Neuron (in vitro differentiated cells): ENCODE data around the gene REV3L.

Source experiments
- H2AFZ ChIP-seq: one replicate; pipeline ENCODE4 v1.6.1; 2013; ENCODE audit warnings: low read depth, mild to moderate bottlenecking, inconsistent platforms, low read length, moderate library complexity
- H3K27me3 ChIP-seq: one replicate; pipeline ENCODE4 v1.6.1; 2013; ENCODE audit warnings: low read length; ENCODE audit not compliant: insufficient read depth
- H3K36me3 ChIP-seq: one replicate; pipeline ENCODE4 v1.6.1; 2013; ENCODE audit warnings: low read length; ENCODE audit not compliant: insufficient read depth
- H3K4me1 ChIP-seq: one replicate; pipeline ENCODE4 v1.6.1; 2013; ENCODE audit warnings: low read length; ENCODE audit not compliant: insufficient read depth
- H3K4me3 ChIP-seq: 2 replicates; pipeline ENCODE4 v1.5.1; 2013; ENCODE audit warnings: mild to moderate bottlenecking, low read length, moderate library complexity
- H3K9me3 ChIP-seq: one replicate; pipeline ENCODE4 v1.6.1; 2013; ENCODE audit warnings: low read length

The REV3L gene

DNA sequence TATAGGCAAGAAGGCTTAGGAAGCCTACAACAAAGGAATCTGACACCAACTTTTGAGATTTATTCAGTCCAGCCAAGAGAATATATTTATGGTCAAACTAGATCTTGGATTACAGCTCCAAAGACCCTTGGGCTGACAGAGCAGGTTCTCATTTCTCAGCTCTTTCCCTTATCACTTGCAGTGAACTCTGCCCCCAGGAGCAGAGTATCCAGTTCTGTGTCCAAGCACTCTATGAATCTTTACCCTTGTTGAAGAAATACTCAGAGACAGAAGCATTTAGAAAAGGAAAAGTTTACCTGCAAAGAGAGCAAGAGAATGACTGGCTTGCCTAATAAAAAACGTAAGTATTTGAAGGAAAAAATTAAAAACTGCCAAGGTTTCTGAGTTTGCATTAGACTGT, 205.2 kb downstream of the REV3L start:
- Histone ChIP-seq H3K36me3 (peaks cover 67% of the 10 kb centered on the region), H3K4me3 (no peak overlapping the region), H2AFZ (no peak overlapping the region), H3K9me3 (peaks cover 33% of the 10 kb centered on the region), H3K27me3 (no peaks in the 10 kb centered on the region), H3K4me1 (no peaks in the 10 kb centered on the region)

DNA sequence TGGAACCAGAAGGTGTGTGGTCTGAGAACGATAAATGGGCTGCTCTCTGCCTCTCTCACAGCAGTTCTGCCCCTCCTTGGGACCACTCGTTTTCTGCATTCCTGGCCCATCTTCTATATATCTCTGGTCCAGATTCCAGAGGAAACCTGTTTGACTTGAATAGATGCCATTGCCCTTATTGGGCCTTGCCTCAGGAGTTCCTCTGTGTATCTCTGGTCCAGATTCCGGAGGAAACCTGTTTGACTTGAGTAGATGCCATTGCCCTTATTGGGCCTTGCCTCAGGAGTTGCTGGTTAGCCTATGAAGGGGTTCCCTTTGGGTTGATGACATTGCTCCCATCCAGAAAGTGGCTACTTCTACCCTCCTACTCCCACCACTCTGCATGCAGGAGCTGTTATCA, 206.3 kb downstream of the REV3L start:
- H3K27me3 ChIP-seq: no peaks in the 10 kb centered on the region
- peaks cover 64% of the 10 kb centered on the region for H3K36me3 ChIP-seq
- peaks cover 33% of the 10 kb centered on the region for H3K9me3 ChIP-seq

DNA sequence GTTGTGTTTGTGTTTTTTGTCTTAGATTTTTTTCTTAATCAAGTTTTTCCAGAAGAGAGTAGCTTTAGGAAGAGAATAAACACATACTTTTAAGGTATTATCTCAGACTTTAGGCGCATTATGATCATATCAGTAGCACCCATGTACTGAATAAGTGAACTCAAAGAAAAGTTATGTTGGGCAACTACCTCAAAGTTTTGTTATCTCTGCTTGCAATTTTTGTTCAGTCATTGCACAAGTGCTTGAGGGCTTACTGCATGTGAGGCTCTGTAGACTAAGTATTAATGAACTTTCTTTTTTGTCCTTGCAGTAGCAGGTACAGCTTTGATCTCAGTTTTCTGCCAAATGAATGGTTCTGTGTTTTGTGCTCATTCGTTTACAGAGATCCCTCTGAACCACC, 206.7 kb downstream of the REV3L start:
- Histone ChIP-seq H3K27me3 (no peaks in the 10 kb centered on the region), H3K9me3 (peaks cover 33% of the 10 kb centered on the region), H2AFZ (no peak overlapping the region), H3K36me3 (peaks cover 64% of the 10 kb centered on the region), H3K4me3 (no peak overlapping the region), H3K4me1 (no peaks in the 10 kb centered on the region)

More for the DNA sequence above, 206.3 kb downstream of the REV3L start:
- Histone ChIP-seq H3K4me3 (no peak overlapping the region), H2AFZ (no peak overlapping the region), H3K4me1 (no peaks in the 10 kb centered on the region)

DNA sequence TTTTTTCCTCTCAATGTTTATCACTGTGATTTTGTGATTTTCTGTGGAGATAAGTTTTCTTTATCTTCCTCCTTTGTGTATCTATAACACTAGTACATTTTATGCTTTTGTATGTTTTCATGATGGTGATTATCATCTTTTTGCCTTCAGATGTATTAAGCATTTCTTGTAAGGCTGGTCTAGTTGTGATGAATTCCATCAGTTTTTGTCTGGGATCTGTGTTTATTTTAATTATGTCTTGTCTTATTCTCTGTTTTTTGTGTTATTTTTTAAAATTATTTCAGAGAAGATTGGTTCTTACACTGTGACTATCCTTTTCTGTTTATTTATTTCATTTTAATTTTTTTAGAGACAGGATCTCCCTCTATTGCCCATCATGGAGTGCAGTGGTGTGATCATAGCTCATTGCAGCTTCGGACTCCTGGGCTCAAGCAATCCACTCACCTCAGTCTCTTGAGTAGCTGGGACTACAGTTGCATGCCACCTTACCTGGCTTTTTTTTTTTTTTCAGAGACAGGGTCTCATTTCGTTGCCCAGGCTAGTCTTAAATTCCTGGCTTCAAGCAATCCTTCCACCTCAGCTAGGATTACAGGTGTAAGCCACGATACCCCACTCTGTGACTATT, 208.3 kb downstream of the REV3L start:
- Histone ChIP-seq H2AFZ (no peak overlapping the region), H3K9me3 (peaks cover 32% of the 10 kb centered on the region), H3K36me3 (peaks cover 60% of the 10 kb centered on the region), H3K4me1 (no peaks in the 10 kb centered on the region), H3K4me3 (no peak overlapping the region), H3K27me3 (no peaks in the 10 kb centered on the region)

DNA sequence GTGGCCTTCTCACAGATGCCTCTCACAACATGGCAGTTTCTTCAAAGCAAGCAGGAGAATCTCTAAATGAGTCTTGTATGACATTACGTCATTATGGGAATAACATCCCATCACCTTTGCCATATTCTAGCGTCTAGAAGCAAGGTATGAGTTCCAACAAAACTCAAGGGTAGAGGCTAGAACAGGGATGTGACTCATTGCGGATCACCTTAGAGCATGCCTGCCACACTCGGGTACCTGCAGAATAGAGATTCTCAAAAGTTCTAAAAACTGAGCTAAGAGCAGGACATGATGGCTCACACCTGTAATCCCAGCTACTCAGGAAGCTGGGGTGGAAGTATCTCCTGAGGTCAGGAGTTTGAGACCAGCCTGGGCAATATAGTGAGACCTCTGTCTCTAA, 212.9 kb downstream of the REV3L start:
- H3K36me3 ChIP-seq: peaks cover 48% of the 10 kb centered on the region
- H2AFZ ChIP-seq: no peak overlapping the region
- H3K4me1 ChIP-seq: no peaks in the 10 kb centered on the region
- H3K4me3 ChIP-seq: no peak overlapping the region
- H3K9me3 ChIP-seq: peaks cover 13% of the 10 kb centered on the region
- H3K27me3 ChIP-seq: no peaks in the 10 kb centered on the region

DNA sequence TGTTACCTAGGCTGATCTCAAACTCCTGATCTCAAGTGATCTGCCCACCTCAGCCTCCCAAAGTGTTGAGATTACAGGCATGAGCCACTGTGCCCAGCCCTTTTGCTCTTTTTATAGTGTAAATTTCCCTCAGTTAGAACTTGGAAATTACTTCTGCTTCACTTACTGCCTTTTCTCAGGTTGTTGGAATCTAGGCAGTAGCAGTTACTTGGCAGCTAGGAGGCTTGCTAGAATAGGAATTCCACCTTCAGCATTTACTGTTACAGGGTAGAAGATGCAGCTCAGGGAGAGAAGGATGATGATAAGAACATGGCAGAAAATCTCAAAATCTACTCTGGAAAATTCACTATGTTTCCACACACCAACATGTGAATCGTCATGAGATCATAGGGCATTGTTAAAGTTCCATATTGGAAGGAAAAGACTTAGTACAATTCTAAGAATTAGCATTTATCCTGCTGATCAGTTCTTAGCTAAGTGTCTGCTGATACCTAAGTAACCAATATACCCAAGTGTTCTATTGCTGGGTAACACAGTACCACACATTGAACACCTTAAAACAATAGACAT, 213.5 kb downstream of the REV3L start:
- no peak overlapping the region for H3K4me3 ChIP-seq
- H3K9me3 ChIP-seq: peaks cover 9% of the 10 kb centered on the region
- peaks cover 45% of the 10 kb centered on the region for H3K36me3 ChIP-seq
- H3K4me1 ChIP-seq: no peaks in the 10 kb centered on the region
- H3K27me3 ChIP-seq: no peaks in the 10 kb centered on the region
- no peak overlapping the region for H2AFZ ChIP-seq

DNA sequence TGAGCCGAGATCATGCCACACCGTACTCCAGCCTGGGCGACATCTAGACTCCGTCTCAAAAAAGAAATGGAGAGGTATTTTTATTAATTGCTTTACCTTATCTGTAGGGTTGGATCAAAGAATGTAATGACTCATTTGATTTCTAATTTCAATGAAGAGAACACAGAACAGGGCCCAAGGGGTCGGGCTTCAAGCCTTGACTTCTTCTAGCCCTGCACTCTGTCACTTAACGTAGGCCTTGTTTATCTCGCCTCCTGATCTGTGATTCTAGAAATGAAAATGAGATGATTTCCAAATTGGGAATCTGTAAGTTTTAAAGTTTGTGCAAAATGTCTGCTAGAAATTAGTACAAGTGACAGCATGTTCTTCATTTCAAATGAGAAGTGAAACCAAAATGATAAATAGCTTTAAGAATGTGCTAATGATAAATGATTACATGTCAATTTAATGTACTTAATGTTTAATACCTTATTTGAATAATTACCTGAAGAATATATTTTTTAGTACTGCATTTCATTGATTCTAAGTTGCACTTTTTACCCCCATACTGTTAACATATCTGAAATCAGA, 215.2 kb downstream of the REV3L start:
- Histone ChIP-seq H3K4me3 (no peak overlapping the region), H3K27me3 (no peaks in the 10 kb centered on the region), H3K9me3 (no peaks in the 10 kb centered on the region), H2AFZ (no peak overlapping the region), H3K36me3 (peaks cover 41% of the 10 kb centered on the region), H3K4me1 (no peaks in the 10 kb centered on the region)

DNA sequence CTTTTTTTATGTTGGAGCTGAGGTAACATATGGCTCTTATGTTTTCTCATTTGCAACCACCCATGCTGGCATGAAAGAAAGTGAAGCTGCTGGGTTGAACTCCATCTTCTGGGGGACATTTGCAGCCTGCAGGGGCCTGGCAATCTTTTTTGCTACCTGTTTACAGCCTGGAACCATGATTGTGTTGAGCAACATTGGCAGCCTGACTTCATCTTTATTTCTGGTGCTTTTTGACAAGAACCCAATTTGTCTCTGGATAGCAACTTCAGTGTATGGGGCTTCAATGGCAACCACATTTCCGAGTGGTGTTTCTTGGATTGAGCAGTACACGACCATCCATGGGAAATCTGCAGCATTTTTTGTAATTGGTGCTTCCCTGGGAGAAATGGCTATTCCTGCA, 216.7 kb downstream of the REV3L start:
- Histone ChIP-seq H2AFZ (no peak overlapping the region), H3K36me3 (peaks cover 43% of the 10 kb centered on the region), H3K9me3 (no peaks in the 10 kb centered on the region), H3K27me3 (no peaks in the 10 kb centered on the region), H3K4me1 (no peaks in the 10 kb centered on the region), H3K4me3 (no peak overlapping the region)

DNA sequence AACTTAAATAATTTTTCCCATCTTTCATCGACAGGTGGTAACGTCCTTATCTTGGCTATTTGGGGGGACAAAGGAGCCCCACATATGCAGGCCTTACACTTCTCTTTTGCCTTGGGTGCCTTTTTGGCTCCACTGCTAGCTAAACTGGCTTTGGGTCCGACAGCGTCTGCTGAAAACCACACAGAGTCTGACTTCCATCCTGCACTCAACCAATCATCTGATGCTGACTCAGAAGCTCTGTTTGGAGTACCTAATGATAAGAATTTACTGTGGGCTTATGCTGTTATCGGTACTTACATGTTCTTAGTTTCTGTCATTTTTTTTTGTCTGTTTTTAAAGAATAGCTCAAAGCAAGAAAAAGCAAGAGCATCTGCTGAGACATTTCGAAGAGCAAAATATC, 217.2 kb downstream of the REV3L start:
- H3K4me3 ChIP-seq: no peak overlapping the region
- H3K36me3 ChIP-seq: peaks cover 43% of the 10 kb centered on the region
- no peaks in the 10 kb centered on the region for H3K9me3 ChIP-seq
- no peaks in the 10 kb centered on the region for H3K27me3 ChIP-seq
- H2AFZ ChIP-seq: no peak overlapping the region
- no peaks in the 10 kb centered on the region for H3K4me1 ChIP-seq

DNA sequence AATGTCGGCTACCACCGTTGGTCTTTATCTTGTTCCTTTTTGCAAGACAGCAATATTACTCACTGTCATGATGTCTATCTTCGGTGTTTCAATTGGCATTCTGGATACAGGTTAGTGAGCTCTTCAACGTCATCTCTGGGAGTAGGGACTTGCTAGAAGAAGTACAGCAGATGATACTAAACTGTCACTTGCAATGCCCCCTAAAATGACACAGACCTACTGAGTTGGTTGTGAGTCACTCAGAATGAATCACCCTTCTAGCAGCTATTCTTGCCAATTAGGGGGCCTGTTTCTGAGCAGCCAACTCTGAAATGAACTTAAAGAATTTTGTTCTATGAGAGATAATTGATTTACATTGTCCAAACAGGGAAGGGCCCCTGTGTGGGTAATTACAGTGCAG, 219.2 kb downstream of the REV3L start:
- H3K27me3 ChIP-seq: no peaks in the 10 kb centered on the region

DNA sequence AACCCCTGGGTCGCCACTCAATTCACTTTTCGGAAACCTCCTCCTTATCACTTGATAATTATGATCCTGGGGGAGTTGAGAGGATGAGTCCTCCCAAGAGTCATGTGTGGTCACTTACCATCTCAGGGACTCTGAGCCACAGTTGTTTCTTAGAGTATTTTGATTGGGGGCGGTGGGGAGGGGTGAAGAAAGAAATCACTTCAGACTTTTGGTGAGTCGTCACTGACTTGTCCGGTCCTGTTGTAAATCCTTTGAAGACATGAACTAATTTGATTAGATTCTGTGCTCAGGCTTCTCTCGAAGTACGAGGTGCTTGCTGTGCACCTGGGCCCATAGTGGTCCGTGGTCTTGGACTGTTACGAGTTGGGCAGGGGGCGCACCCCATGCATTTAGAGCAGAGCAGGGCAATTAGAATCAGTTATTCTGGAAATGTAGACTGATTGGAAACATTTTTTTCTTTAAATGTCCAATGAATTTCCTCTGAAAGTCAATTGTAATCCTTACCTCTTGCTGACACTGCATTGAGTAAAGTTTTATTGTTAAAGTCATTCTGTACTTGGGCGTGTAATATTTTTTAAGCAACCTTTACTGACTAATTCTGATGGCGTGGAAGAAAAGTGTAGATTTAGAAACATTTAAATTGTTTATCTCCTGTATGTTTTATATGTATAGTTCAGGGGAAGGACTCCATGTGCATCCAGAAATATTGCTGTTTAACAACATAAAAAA, 222.3 kb downstream of the REV3L start:
- no peaks in the 10 kb centered on the region for H3K27me3 ChIP-seq
- H3K9me3 ChIP-seq: no peaks in the 10 kb centered on the region
- peaks cover 8% of the 10 kb centered on the region for H3K4me1 ChIP-seq
- H3K4me3 ChIP-seq: no peak overlapping the region
- H3K36me3 ChIP-seq: peaks cover 14% of the 10 kb centered on the region
- no peak overlapping the region for H2AFZ ChIP-seq

More for the DNA sequence above, 219.2 kb downstream of the REV3L start:
- Histone ChIP-seq H3K4me1 (peaks cover 8% of the 10 kb centered on the region), H3K4me3 (no peak overlapping the region), H3K36me3 (peaks cover 34% of the 10 kb centered on the region), H2AFZ (no peak overlapping the region), H3K9me3 (no peaks in the 10 kb centered on the region)

DNA sequence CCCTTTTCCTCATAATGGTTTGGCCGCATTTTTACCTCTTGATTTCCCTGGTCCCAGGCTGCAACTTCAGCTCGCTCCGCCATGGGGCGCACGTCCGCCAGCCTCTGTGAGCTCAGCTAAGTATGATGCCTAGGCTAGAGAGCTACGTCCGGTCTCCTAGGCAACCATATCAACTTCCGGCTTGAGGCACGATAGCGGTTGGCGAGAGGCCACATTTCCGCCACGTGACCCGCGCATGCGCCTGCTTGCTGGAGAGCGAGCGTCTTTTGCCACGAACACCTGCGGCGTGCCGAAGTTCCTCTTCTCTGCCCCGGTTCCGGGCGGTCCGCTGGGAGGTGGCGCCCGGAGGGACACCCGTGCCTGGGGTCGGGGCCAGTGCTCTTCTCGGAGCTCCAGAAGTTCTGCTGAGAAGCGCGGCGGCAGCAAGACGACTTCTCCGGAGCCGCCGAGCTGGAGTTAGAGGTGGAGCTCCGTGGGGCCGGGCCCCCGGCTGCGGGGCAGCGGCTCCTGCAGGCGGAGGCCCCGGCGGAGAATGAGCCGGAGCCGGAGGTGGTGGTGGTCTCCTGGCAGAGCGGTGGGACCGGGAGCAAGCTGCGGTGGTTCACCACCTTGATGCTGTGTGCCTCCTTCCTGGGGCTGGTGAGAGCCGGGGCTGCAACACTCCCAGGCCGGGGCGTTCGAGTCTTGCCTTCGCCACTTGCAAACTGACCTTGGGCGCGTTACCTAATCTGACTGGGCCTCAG, 223.8 kb downstream of the REV3L start:
- H3K36me3 ChIP-seq: peaks cover 9% of the 10 kb centered on the region
- H3K4me3 ChIP-seq: peak overlapping the region; percentile 75
- H3K27me3 ChIP-seq: no peaks in the 10 kb centered on the region
- H3K9me3 ChIP-seq: no peaks in the 10 kb centered on the region
- H2AFZ ChIP-seq: peak overlapping the region; percentile 73
- H3K4me1 ChIP-seq: peaks cover 8% of the 10 kb centered on the region

DNA sequence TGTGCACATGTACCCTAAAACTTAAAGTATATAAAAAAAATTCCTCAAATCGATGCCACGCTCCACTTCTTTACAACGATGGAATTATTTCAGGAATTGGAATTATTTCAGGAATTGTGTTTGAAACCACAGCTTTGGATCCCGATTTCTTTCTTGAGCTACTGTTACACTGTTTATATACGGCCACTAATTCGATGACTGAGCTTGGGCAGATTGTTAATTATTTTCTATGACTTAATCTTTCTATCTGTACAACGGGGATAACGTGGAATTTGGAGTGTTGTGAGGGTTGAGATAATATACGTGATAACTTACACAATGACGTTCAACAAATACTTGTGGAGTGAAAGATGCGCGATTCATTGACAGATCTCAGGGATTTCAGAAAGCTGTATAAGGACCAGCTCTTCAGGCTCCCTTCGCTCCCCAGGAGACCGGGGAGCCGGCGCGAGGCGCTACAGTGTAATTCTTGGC, 224.4 kb downstream of the REV3L start:
- Histone ChIP-seq H3K4me3 (peak overlapping the region; percentile 75), H3K4me1 (peaks cover 8% of the 10 kb centered on the region), H3K36me3 (peaks cover 3% of the 10 kb centered on the region)

More for the DNA sequence above, 224.4 kb downstream of the REV3L start:
- no peaks in the 10 kb centered on the region for H3K27me3 ChIP-seq
- H3K9me3 ChIP-seq: no peaks in the 10 kb centered on the region
- peak overlapping the region; percentile 73 for H2AFZ ChIP-seq
